ENCODE results near the gene SLC22A6. TPM values are rescaled to one million over a fixed set of nuclear protein-coding genes. Genes with fewer than 3 reads are reported as not detected.

The SLC22A6 gene
- total RNA-seq, 6 experiments from 2014 or later, result not detected

GRCh38 chr11:62928011-62928410, 56.8 kb downstream of the SLC22A6 start:
- Mint-ChIP-seq H3K9me3 (no peaks in the 10 kb centered on the region), H3K36me3 (ENCODE audit: low read depth) (no peaks in the 10 kb centered on the region), H3K27ac (no peak overlapping the region), H3K4me3 (no peak overlapping the region), H3K27me3 (ENCODE audit: insufficient read depth) (peaks cover 33% of the 10 kb centered on the region), H3K4me1 (ENCODE audit: low read depth) (no peaks in the 10 kb centered on the region)
- TF ChIP-seq CTCF (IDR thresholded peaks at IDR 0.05), result no peak
- DNase-seq, result no peak

- Mint-ChIP-seq H3K27me3 (ENCODE audit: insufficient read depth) (peaks cover 37% of the 10 kb centered on the region), H3K36me3 (ENCODE audit: low read depth) (no peaks in the 10 kb centered on the region), H3K4me3 (no peak overlapping the region), H3K27ac (no peak overlapping the region), H3K9me3 (no peaks in the 10 kb centered on the region), H3K4me1 (ENCODE audit: low read depth) (0 out of 2 replicates have a peak, but pooled peaks cover 1% of the 10 kb centered on the region)
- DNase-seq, result no peak
- TF ChIP-seq CTCF (IDR thresholded peaks at IDR 0.05), result no peak
Measured at GRCh38 chr11:62926680-62927455, 57.9 kb downstream of the SLC22A6 start.

Other genes with a start within 250 kb of the SLC22A6 start
- 10 to 100 TPM in 1 of 6 experiments, 1 to 10 TPM in 5; 7.9 to 10.8 (median 8.9) TPM for gene ZBTB3, start 230.8 kb downstream of the SLC22A6 start, total RNA-seq (2021; fragmentation: NEBNext Ultra II Directional; extraction: Animal tissue kit (Norgen Biotek cat#: 25700))
- 10 to 100 TPM; 77.6 to 83.8 (median 81.4) TPM for gene POLR2G, start 223.4 kb downstream of the SLC22A6 start, total RNA-seq (2021; fragmentation: NEBNext Ultra II Directional; extraction: Animal tissue kit (Norgen Biotek cat#: 25700))
- 10 to 100 TPM in 5 of 6 experiments, 1 to 10 TPM in 1; 9.9 to 12.7 (median 10.6) TPM for gene TAF6L, start 213.6 kb downstream of the SLC22A6 start, total RNA-seq (2021; fragmentation: NEBNext Ultra II Directional; extraction: Animal tissue kit (Norgen Biotek cat#: 25700))
- 10 to 100 TPM; 47.2 to 66.3 (median 52.7) TPM for gene TMEM179B, start 197.6 kb downstream of the SLC22A6 start, total RNA-seq (2021; fragmentation: NEBNext Ultra II Directional; extraction: Animal tissue kit (Norgen Biotek cat#: 25700))
- gene TMEM223, start 193.0 kb downstream of the SLC22A6 start, total RNA-seq (2021; fragmentation: NEBNext Ultra II Directional; extraction: Animal tissue kit (Norgen Biotek cat#: 25700)), result 10 to 100 TPM; 12.8 to 15.0 (median 13.6) TPM
- gene NXF1, start 179.5 kb downstream of the SLC22A6 start, total RNA-seq (2021; fragmentation: NEBNext Ultra II Directional; extraction: Animal tissue kit (Norgen Biotek cat#: 25700)), result 10 to 100 TPM; 51.5 to 57.7 (median 55.0) TPM
- 10 to 100 TPM; 41.4 to 54.6 (median 47.8) TPM for gene STX5, start 152.9 kb downstream of the SLC22A6 start, total RNA-seq (2021; fragmentation: NEBNext Ultra II Directional; extraction: Animal tissue kit (Norgen Biotek cat#: 25700))
- not detected for gene TEX54, start 152.1 kb downstream of the SLC22A6 start, total RNA-seq (2021; fragmentation: NEBNext Ultra II Directional; extraction: Animal tissue kit (Norgen Biotek cat#: 25700))
- 10 to 100 TPM; 37.4 to 49.2 (median 41.0) TPM for gene WDR74, start 145.4 kb downstream of the SLC22A6 start, total RNA-seq (2021; fragmentation: NEBNext Ultra II Directional; extraction: Animal tissue kit (Norgen Biotek cat#: 25700))
- 100 to 1,000 TPM; 140 to 206 (median 180) TPM for gene SLC3A2, start 104.1 kb downstream of the SLC22A6 start, total RNA-seq (2021; fragmentation: NEBNext Ultra II Directional; extraction: Animal tissue kit (Norgen Biotek cat#: 25700))
- not detected for gene CHRM1, start 63.6 kb downstream of the SLC22A6 start, total RNA-seq (2021; fragmentation: NEBNext Ultra II Directional; extraction: Animal tissue kit (Norgen Biotek cat#: 25700))
- not detected for gene SLC22A8, start 30.9 kb upstream of the SLC22A6 start, total RNA-seq (2021; fragmentation: NEBNext Ultra II Directional; extraction: Animal tissue kit (Norgen Biotek cat#: 25700))
- gene SLC22A24, start 159.3 kb upstream of the SLC22A6 start, total RNA-seq (2021; fragmentation: NEBNext Ultra II Directional; extraction: Animal tissue kit (Norgen Biotek cat#: 25700)), result not detected

All from HFFc6 (cell line).